ENCODE measurements around the gene EYA2.

Gene EYA2

DNA sequence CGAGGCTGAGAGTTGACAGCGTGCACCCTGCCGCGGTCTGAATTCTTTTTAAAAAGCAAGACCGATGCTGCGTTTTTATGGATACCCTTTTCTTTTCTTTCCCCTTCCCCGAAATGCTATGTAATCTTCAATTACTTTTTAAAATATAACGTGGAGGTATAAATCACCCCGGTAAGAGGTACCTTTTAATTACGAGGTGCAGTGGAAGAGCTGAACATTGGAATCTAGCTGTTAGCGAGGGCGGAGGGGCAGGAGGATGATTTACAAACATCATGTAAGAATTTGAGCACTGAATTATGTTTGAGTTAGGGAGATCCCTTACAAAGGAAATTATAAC lies 1.2 kb downstream of the EYA2 start:
- no peak for TF ChIP-seq ZFX (IDR thresholded peaks at IDR 0.05)
- TF ChIP-seq, protein P1, sequence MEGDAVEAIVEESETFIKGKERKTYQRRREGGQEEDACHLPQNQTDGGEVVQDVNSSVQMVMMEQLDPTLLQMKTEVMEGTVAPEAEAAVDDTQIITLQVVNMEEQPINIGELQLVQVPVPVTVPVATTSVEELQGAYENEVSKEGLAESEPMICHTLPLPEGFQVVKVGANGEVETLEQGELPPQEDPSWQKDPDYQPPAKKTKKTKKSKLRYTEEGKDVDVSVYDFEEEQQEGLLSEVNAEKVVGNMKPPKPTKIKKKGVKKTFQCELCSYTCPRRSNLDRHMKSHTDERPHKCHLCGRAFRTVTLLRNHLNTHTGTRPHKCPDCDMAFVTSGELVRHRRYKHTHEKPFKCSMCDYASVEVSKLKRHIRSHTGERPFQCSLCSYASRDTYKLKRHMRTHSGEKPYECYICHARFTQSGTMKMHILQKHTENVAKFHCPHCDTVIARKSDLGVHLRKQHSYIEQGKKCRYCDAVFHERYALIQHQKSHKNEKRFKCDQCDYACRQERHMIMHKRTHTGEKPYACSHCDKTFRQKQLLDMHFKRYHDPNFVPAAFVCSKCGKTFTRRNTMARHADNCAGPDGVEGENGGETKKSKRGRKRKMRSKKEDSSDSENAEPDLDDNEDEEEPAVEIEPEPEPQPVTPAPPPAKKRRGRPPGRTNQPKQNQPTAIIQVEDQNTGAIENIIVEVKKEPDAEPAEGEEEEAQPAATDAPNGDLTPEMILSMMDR (conservative IDR thresholded peaks at IDR 0.05): no peak
- H3K27ac ChIP-seq: no peak overlapping the region

DNA sequence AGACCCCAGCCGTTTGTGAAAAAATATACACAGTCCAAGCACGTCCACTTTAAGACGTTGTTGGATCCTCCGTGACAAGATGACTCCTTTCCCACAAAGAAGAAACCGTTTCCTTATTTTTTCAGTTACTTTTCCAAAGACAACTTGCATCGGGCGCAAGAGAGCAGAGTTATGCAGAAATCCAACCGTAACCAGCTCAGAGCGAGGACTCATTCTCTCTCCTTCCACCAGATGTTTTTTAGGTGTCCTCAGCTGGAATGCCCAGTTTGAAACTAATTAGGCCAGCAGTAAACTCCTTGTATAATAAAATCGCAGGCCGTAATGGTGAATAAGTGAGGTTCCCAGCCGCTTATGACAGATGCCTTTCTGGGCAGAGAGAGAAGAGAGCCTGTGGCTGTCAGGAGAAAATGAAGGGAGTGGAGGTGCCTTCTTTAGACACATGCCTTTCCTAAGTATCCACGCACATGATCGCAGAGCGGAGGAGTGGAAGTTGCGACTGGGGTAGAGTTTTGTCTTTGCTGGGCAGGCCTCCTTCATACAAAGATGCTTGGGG lies 2.8 kb downstream of the EYA2 start:
- no peak overlapping the region for H3K27ac ChIP-seq
- TF ChIP-seq, protein P1 (conservative IDR thresholded peaks at IDR 0.05): no peak
- no peak for TF ChIP-seq ZFX (IDR thresholded peaks at IDR 0.05)

DNA sequence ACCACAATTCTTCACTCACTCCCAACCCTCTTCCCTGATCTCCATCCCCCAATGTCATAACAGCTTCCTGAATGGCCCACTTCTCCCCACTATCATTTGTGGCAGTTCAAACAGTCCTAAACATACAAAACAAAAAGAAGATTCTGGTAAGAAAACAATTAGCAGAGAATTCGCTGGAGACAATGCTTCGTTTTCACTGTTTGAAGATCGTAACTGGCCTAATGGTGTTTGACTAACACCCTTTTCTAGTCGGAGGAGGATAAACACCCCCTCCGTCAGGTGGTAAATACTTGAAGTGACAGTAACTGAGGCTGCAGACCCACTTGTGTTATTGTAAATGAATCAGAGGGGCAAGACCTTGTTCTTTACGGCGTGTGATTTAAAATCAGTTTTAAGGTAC lies 3.8 kb downstream of the EYA2 start:
- H3K27ac ChIP-seq: no peak overlapping the region
- TF ChIP-seq, protein P1 (conservative IDR thresholded peaks at IDR 0.05): no peak
- TF ChIP-seq ZFX (IDR thresholded peaks at IDR 0.05): no peak

DNA sequence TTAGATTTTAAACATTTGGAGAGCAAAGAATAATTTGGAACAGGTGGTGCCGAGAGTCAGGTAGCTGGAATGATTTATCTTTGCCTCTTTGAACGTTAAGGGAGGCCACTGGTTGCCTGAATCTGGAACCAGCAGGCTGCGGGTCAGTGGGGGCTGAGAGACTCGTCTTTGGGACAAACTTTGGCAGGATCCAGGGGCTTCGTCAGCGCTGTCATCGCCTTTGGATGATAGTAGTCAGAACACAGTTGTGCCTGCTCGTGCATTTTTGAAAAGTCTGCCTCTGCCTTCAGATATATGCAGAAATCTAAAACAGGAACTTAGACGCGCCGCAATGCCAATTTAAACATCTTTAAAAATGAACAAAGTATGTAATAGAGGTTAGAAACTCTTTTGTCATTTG lies 5.0 kb downstream of the EYA2 start:
- TF ChIP-seq, protein P1 (conservative IDR thresholded peaks at IDR 0.05): no peak
- TF ChIP-seq ZFX (IDR thresholded peaks at IDR 0.05): no peak
- H3K27ac ChIP-seq: no peak overlapping the region

DNA sequence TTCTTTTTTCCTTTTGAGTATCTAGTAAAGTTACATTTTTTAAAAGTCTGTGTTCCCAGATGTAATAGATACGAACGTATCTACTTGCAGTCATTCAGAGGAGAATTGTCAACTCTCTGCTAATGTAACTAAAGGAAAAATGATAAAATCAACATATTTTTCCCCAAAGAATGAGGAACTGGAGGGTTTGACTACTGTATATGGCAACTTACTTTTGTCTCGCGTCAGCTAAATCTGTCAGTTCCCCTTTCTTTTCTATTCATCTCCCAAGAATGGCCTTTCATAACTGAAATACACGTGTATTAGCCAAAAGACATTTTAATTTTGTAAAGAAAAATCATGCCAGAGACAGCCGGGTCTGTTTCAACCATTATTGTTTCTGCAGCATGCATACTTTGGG lies 5.4 kb downstream of the EYA2 start:
- no peak overlapping the region for H3K27ac ChIP-seq
- no peak for TF ChIP-seq ZFX (IDR thresholded peaks at IDR 0.05)
- TF ChIP-seq, protein P1 (conservative IDR thresholded peaks at IDR 0.05): no peak

DNA sequence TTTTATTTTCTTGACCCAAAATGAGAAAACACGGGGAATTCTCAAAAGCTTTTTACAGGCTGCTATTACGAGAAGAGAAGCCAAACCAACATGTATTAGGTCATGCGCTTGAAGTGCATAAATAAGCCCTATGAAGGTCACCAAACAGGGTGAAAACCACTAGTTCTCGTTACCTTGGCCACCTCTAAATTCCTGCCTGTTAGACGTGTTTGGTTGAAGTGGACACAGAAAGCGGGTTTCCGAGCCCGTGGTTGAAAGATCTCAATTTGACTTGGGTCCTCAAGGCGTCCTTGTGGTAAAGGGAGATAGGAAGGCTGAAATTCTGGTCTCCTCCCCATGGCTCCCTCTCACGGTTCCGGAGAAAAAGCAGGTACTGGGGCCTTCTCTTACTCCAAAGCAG lies 6.2 kb downstream of the EYA2 start:
- H3K27ac ChIP-seq: no peak overlapping the region
- TF ChIP-seq, protein P1 (conservative IDR thresholded peaks at IDR 0.05): no peak
- TF ChIP-seq ZFX (IDR thresholded peaks at IDR 0.05): no peak

DNA sequence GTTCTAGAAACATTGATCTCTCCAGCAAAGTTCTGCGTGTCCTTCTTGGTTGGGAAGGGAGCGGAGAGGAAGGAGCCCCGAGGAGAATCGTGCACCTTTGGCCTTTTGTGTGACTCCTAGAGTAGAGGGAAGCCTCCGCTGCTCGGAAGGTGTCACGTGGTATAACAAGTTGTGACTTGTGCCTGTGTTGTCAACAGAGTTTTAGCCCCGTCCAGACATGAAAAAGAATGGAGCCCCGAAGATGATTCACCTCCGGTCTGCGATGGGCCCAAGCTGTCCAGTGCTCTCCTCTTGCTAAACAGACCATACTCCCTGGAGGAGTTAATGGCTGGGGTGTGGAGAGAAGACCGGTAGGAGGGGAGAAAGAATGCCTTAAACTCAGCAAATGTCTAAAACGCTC lies 7.0 kb downstream of the EYA2 start:
- TF ChIP-seq, protein P1 (conservative IDR thresholded peaks at IDR 0.05): no peak
- TF ChIP-seq ZFX (IDR thresholded peaks at IDR 0.05): no peak
- no peak overlapping the region for H3K27ac ChIP-seq

Measured in C4-2B (cell line).